WI38 (cell line): ENCODE measurements around the gene CSF1.

ENCODE experiments used
- H3K4me3 ChIP-seq: 2 replicates; pipeline ENCODE4 v1.5.1; 2011; ENCODE audit warnings: low read depth, mild to moderate bottlenecking, control low read depth, low read length
- TF ChIP-seq, protein P1 (sequence below): IDR thresholded peaks from 2 replicates; pipeline ENCODE4 v1.5.1; 2012; ENCODE audit warnings: low read depth, mild to moderate bottlenecking, control low read depth, low read length

Gene CSF1

GRCh38 chr1:109963864-109964263 is 53.2 kb downstream of the CSF1 start:
- no peak overlapping the region for H3K4me3 ChIP-seq
- TF ChIP-seq, protein P1, sequence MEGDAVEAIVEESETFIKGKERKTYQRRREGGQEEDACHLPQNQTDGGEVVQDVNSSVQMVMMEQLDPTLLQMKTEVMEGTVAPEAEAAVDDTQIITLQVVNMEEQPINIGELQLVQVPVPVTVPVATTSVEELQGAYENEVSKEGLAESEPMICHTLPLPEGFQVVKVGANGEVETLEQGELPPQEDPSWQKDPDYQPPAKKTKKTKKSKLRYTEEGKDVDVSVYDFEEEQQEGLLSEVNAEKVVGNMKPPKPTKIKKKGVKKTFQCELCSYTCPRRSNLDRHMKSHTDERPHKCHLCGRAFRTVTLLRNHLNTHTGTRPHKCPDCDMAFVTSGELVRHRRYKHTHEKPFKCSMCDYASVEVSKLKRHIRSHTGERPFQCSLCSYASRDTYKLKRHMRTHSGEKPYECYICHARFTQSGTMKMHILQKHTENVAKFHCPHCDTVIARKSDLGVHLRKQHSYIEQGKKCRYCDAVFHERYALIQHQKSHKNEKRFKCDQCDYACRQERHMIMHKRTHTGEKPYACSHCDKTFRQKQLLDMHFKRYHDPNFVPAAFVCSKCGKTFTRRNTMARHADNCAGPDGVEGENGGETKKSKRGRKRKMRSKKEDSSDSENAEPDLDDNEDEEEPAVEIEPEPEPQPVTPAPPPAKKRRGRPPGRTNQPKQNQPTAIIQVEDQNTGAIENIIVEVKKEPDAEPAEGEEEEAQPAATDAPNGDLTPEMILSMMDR: no peak

GRCh38 chr1:109969146-109969829 is 58.6 kb downstream of the CSF1 start:
- TF ChIP-seq, protein P1: no peak
- H3K4me3 ChIP-seq: no peak overlapping the region

- TF ChIP-seq, protein P1: no peak
Observed at GRCh38 chr1:109969907-109970306, 59.3 kb downstream of the CSF1 start.

DNA sequence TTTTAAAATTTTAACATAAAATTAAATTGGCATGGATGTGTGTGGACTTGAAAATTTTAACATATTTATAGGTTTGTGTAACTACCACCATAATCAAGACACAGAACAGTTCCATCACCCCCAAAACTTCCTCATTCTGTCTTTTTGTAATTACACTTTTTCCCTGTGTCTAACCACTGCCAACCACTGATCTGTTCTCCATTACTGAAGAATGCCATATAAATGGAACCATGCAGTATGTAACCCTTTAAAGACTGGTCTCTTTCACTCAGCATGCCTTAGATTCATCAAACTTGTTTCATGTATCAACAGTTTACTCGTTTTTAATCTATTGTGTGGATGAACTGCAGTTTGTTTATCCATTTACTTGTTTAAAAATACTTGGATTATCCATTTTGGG is 60.9 kb downstream of the CSF1 start:
- TF ChIP-seq, protein P1: no peak
- H3K4me3 ChIP-seq: no peak overlapping the region

More at GRCh38 chr1:109969907-109970306, 59.3 kb downstream of the CSF1 start:
- H3K4me3 ChIP-seq: no peak overlapping the region

GRCh38 chr1:109974191-109974590 is 63.5 kb downstream of the CSF1 start:
- no peak overlapping the region for H3K4me3 ChIP-seq
- TF ChIP-seq, protein P1: no peak

DNA sequence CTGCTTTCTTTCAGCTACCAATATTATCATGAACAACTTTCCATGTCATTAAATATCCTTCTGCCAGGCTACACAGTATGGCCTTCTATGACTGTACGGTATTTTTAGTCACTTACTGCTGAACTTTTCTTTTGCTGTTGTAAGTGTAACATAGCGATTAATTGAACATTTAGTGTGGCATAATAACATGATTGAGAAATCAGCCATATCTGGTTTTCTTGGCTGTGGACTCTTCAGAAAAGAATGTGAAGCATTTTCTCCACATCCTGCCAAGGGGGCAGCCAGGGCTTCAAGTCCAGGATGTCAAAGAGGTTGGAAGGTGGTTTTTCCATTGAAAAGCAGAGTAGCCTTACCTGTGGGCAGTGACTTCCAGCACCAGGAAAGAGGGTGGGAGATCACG is 65.1 kb downstream of the CSF1 start:
- TF ChIP-seq, protein P1: no peak
- no peak overlapping the region for H3K4me3 ChIP-seq

DNA sequence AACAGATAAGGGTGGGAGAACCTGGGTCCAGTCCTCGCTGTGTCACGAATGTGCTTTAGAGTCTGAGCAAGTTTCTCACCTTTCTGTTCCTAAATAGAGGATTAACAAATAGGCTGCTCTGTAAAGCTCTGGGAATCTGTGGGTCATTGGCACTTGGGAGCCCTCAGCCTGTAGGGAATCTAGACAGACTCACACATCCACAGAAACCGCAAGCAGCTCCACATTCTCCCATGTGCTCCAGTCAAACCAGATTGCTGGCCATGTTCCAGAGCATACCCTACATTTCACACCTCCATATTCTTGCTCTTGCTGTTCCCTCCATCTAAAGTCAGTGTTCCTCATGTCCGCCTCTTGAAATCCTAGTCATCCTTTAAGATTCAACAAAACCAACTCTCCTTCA is 66.1 kb downstream of the CSF1 start:
- H3K4me3 ChIP-seq: no peak overlapping the region
- TF ChIP-seq, protein P1: no peak
